Measurements from ENCODE around the gene CSTA. TPM values are rescaled to one million over a fixed set of nuclear protein-coding genes. Genes with fewer than 3 reads are reported as not detected.

CSTA gene
- polyA plus RNA-seq, 3 donors: 211 to 582 (median 515) TPM

DNA sequence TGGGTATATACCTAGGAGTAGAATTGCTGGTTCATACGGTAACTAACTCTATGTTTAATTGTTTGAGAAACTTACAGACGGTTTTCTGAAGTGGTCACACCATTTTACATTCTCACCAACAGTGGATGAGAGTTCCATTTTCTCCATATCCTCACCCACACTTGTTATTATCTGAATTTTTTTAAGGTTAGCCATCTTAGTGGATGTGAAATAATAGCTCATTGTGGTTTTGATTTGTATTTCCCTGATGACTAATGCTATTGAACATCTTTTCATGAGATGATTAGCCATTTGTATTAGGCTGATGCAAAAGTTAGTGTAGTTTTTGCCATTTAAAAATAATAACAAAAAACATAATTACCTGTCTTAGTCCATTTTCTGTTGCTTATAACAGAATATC is 18.6 kb downstream of the CSTA start:
- peaks cover 0 to 14% (median 10%) of the 10 kb centered on the region in 7 donors for H3K9me3 Mint-ChIP-seq
- intact Hi-C loops (cut with micrococcal nuclease): no loop called here

GRCh38 chr3:122349171-122349570 is 24.1 kb downstream of the CSTA start:
- H3K36me3 Mint-ChIP-seq: peaks cover 17 to 25% of the 10 kb centered on the region in 2 donors
- Histone ChIP-seq H3K4me1 (ENCODE audit: control insufficient read depth in 1 of 2, insufficient read depth in 2 of 2, low read length in 2 of 2) (peaks cover 0 to 4% of the 10 kb centered on the region in 2 donors), H4K20me1 (ENCODE audit: insufficient read depth, low read length) (peaks cover 32% of the 10 kb centered on the region), H3K4me3 (replicated peaks in 1 of 3; ENCODE audit: low read depth in 2 of 3, low read length in 3 of 3) (no peak overlapping the region), H3K27ac (ENCODE audit: low read depth in 1 of 2, low read length in 2 of 2) (no peak overlapping the region), H3K4me2 (replicated peaks; ENCODE audit: extremely low read depth, low read length, poor library complexity, severe bottlenecking) (no peak overlapping the region), H3K9me3 (replicated peaks in 1 of 2; ENCODE audit: control insufficient read depth in 1 of 2, insufficient read depth in 1 of 2, low read length in 2 of 2) (no peaks in the 10 kb centered on the region), H3K27me3 (ENCODE audit: control insufficient read depth in 2 of 2, insufficient read depth in 2 of 2, low read length in 2 of 2) (no peaks in the 10 kb centered on the region), H3K79me2 (ENCODE audit: insufficient read depth, low read length) (peaks cover 27% of the 10 kb centered on the region), H3K36me3 (replicated peaks in 1 of 2; ENCODE audit: control insufficient read depth in 1 of 2, insufficient read depth in 2 of 2, low read length in 2 of 2) (peaks cover 3 to 16% of the 10 kb centered on the region in 2 donors), H2AFZ (ENCODE audit: insufficient read depth, low read depth, low read length, poor library complexity, severe bottlenecking) (no peak overlapping the region), H3K9ac (ENCODE audit: insufficient read depth, low read length, poor library complexity, severe bottlenecking) (no peak overlapping the region)
- no peak for DNase-seq
- H3K4me1 Mint-ChIP-seq: peaks cover 13% of the 10 kb centered on the region
- intact Hi-C loops (cut with micrococcal nuclease): no loop called here
- H3K27me3 Mint-ChIP-seq (ENCODE audit: low read depth in 3 of 3): peaks cover 0 to 1% (median 0%) of the 10 kb centered on the region in 3 donors
- H3K27ac Mint-ChIP-seq: no peak overlapping the region
- no peak overlapping the region for H3K4me3 Mint-ChIP-seq
- WGBS (ENCODE audit: insufficient coverage): no CpG with 5 or more reads among the region's 1 CpG
- no peak for TF ChIP-seq CTCF (IDR thresholded peaks at IDR 0.05)
- peaks cover 0 to 6% (median 3%) of the 10 kb centered on the region in 7 donors for H3K9me3 Mint-ChIP-seq

More for the DNA sequence above, 18.6 kb downstream of the CSTA start:
- TF ChIP-seq CTCF (IDR thresholded peaks at IDR 0.05): no peak
- Histone ChIP-seq H3K4me3 (replicated peaks in 1 of 3; ENCODE audit: low read depth in 2 of 3, low read length in 3 of 3) (no peak overlapping the region), H2AFZ (ENCODE audit: insufficient read depth, low read depth, low read length, poor library complexity, severe bottlenecking) (no peak overlapping the region), H3K27ac (ENCODE audit: low read depth in 1 of 2, low read length in 2 of 2) (no peak overlapping the region), H3K4me1 (ENCODE audit: control insufficient read depth in 1 of 2, insufficient read depth in 2 of 2, low read length in 2 of 2) (no peaks in the 10 kb centered on the region), H4K20me1 (ENCODE audit: insufficient read depth, low read length) (peaks cover 65% of the 10 kb centered on the region), H3K9me3 (replicated peaks in 1 of 2; ENCODE audit: control insufficient read depth in 1 of 2, insufficient read depth in 1 of 2, low read length in 2 of 2) (peaks cover 3 to 7% of the 10 kb centered on the region in 2 donors), H3K79me2 (ENCODE audit: insufficient read depth, low read length) (peaks cover 58% of the 10 kb centered on the region), H3K9ac (ENCODE audit: insufficient read depth, low read length, poor library complexity, severe bottlenecking) (no peak overlapping the region), H3K27me3 (ENCODE audit: control insufficient read depth in 2 of 2, insufficient read depth in 2 of 2, low read length in 2 of 2) (no peaks in the 10 kb centered on the region), H3K4me2 (replicated peaks; ENCODE audit: extremely low read depth, low read length, poor library complexity, severe bottlenecking) (no peak overlapping the region), H3K36me3 (replicated peaks in 1 of 2; ENCODE audit: control insufficient read depth in 1 of 2, insufficient read depth in 2 of 2, low read length in 2 of 2) (peaks cover 39 to 55% of the 10 kb centered on the region in 2 donors)
- Mint-ChIP-seq H3K4me1 (no peaks in the 10 kb centered on the region), H3K27me3 (ENCODE audit: low read depth in 3 of 3) (peaks cover 0 to 3% (median 0%) of the 10 kb centered on the region in 3 donors), H3K27ac (no peak overlapping the region), H3K36me3 (peaks cover 55 to 67% of the 10 kb centered on the region in 2 donors), H3K4me3 (no peak overlapping the region)
- no CpG with 5 or more reads among the region's 2 CpGs for WGBS (ENCODE audit: insufficient coverage)
- no peak for DNase-seq

Data from CD14-positive monocyte (primary cell).